HG03469 (cell line): ENCODE measurements around the gene FUT3.
"Not testable (repeated sequence)": the region's sequence is repeated elsewhere in the genome, so short reads cannot be mapped to it uniquely, and the experiment has no call there.

Experiments used
- ATAC-seq: cut with Tn5 transposase; IDR thresholded peaks from one replicate; pipeline ENCODE4 v1.9.1; 2021; ENCODE audit warnings: mild to moderate bottlenecking, moderate library complexity, moderate number of reproducible peaks; ENCODE audit not compliant: unreplicated experiment

The FUT3 gene

DNA sequence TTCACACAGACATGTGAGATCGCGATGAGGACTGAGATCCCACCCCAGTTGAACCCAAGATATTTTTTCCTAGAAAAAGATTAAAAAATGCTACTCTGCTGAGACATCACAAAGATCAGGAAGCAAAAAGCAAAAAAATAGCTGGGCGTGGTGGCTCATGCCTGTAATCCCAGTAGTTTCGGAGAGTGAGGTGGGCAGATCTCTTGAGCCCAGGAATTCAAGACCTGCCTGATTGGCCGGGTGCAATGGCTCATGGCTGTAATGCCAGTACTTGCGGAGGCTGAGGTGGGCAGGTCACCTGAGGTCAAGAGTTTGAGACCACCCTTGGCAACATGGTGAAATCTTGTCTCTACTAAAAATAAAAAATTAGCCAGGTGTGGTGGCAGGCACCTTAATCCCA lies 1.1 kb downstream of the FUT3 start:
- ATAC-seq: no peak

DNA sequence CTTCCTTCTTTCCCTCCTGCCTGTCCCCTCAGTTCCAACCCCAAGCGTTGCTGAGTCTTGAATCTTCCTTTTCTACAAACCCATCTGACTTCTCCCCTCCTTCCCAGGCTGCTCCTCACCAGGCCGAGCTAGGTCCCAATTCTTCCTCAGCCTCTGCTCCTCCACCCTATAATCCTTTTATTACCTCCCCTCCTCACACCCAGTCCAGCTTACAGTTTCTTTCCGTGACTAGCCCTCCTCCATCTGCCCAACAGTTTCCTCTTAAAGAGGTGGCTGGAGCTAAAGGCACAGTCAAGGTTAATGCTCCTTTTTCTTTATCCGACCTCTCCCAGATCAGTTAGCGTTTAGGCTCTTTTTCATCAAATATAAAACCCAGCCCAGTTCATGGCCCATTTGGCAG lies 2.6 kb downstream of the FUT3 start:
- ATAC-seq: not testable (repeated sequence)

DNA sequence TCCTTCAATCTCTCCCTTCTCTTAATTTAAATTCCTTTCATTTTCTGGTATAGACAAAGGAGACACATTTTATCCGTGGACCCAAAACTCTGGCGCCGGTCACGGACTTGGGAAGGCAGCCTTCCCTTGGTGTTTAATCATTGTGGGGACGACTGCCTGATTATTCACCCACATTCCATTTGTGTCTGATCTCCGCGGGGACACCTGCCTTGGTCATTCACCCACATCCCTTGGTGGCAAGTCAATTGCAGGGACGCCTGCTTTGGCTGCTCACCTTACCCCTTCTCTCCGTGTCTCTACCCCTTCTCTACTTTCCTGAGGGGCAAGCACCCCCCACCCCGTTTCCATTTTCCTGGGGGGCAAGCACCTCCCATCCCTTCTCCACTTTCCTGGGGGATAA lies 3.4 kb downstream of the FUT3 start:
- ATAC-seq: not testable (repeated sequence)

DNA sequence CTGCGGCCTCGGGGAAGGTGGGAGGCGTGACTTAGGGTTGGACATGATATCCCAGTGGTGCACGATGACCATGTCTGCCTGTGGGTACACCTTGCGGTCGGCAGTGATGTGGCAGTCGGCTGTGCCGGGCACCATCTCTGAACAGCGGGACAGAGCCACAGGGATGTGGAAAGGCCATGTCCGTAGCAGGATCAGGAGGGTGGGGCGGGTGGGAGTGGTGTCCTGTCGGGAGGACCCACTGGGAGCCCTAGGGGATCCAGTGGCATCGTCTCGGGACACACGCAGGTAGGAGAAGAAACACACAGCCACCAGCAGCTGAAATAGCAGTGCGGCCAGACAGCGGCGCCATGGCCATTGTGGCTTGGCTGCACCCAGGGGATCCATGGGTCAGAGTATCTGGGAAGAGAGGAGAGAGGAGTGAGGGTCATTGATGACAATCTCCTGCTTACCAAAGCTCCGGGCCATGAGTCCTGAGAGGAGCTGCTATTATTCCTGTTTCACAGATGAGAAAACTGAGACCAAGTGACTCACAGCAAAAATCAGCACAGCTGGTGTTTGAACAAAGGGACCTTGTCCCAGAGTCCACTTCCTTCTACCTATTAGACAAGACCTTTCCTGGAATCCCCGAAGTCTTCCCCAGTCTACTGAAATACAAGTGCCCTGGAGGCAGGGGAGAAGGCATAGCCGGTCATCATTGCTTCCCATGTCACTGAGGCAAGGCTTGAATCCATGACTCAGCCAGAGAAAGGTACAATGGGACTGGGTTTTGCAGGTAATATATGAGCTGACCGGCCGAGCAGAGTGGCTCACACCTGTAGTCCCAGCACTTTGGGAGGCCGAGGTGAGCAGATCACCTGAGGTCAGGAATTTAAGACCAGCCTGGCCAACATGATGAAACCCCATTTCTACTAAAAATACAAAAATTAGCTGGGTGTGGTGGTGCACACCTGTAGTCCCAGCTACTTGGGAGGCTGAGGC lies 6.5 kb downstream of the FUT3 start:
- ATAC-seq: no peak

DNA sequence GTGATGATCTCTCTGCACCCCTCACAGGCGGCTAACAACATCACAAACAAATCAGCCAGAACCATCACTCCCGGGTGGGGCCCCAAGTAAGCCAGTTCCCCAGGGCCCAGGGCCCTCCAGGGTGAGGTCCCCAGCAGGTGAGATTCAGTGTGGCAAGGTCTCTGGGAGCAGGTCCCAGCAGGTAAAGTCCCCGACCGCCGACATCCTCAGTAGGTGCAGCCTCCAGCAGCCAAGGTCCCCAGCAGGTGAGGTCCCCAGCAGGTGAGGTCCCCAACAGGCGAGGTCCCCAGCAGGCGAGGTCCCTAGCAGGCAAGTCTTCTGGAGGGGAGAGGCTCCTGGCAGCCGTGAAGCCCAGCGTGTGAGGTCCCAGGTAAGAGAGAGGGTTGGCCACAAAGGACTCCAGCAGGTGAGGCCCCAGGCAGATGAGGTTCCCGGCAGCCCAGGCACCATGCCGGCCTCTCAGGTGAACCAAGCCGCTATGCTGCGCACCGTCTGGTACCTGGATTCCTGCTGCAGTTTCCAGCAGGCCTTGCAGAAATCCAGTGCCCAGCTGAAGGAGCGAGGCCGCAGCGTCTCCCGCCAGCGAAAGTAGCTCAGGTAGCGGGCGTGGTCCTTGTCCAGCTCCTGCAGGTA lies 7.8 kb downstream of the FUT3 start:
- ATAC-seq: no peak

DNA sequence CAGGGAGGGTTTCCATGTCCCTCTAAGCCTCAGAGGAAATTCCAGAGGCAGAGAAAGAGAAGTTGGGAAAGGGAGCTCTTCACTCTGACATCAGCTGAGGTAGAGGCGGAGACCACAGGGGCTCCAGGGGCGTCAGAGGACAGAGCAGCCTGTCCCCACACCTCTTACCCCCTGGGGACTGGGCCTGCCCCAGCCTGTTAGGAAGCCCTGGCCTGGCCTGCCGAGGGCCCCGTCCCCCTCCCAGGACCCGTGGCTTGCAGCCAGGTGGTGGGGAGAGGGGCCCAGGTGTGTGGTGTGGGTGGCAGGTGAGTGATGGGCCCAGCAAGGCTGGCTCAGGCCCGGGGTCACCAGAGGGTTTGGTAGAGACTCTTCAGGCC lies 9.5 kb downstream of the FUT3 start:
- not testable (repeated sequence) for ATAC-seq

DNA sequence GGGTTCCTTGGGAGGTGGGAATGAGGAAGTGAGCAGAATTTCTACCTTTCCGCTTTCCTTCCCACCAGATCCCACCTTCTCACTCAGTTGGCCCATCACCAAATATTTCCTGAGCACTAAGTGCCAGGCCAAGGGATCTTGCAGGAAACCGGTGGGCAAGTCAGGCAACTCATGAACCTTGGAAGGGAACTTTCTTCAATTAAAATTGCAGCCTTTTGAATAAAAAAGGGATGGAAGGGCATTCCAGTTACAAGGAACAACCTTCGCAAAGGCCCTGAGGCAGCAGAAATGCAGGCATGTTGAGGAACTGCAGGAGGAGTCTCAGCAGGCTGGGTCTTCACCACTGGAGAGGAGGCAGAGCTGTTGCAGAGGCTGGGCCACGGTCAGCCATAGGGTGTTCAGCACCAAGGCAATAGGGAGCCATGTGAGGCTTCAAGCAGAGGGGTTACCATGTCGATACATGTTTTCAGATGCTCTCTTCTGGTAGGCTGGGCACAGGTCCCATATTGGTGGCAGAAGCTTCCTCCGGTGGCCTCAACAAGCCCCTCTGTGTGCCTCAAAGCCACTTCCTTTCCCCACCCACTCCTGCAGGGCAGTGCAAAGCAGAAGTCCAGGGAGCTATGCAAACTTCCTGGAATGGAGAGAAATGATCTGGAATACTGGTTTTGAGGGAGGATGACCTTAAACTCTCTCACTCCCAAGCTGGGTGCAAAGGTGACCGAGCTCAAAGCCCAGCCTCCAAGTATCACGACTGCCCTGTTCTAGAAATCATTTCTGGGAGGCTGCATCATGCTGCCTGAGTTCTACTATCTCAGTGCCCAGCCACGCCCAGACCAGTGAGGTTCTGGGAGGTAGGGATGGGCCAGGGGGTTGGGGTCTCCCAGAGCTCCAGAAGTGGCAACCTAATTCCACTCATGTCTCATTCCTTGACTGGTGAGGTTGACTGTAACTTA lies 11.9 kb downstream of the FUT3 start, which contains the start of gene FUT6:
Gene FUT6, minus strand, starts transcription at position 638 of the 953 bp plus-strand sequence. CDS start 7,135 bp downstream, outside the sequence.
- ATAC-seq: no peak

DNA sequence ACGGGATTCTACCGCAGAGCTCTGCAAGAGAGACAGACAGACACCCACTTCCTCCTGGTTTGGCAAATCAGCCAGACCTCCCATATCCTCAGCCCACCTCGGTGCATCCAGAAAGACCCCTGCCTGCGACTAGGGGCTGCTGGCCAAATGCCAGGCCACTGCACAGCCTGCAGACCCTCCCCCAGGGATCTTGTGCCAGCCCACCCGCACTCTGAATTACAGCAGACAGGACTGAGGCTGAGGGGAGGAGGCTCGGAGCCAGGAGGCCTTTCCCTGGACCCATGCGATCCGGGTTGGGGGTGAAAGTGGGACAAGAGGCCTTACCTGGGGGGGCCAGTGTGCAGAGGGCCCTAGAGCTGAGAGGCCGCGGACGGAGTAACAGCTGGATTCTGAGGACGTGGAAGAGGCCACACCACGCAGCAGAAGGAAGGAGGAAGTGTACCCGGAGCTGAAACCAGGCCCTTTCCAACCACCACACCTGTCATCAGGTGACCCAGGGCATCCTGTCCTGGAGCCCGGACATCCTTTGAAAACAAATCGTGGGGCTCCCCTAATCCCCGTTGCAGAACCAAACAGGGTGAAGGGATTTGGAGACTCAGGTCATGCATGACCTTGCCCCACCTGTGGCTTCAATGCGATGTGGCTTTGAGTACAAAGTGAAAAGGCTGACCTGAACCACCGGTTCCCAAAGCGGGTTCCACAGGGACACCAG lies 12.7 kb downstream of the FUT3 start:
- ATAC-seq: no peak

DNA sequence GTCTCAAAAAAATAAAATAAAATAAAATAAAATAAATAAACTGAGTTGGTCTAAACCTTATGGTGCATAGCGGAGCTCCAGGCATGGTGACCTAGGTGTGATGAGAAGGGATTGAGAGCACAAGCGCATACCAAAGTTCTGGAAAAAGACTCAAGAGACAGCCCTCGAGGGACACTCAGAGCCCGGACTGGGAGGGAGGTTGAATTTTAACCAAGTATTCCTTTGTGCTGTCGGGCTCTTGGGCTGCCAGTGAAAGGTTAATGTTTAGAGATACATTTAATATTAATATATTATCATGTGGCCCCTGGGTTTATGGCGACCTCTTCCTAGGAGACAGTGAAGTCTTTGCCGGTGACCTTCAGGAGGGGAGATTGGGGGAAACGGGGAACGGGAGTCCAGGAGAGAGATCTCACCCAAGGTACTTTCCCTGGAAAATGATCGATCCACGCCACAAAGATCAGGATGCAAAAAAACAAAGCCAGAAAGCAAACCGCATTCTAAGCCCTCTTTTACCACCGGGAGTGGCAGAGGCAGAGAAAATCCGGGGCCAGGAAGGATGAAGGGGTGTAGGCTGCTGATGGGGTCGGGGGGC lies 13.4 kb downstream of the FUT3 start:
- ATAC-seq: no peak

DNA sequence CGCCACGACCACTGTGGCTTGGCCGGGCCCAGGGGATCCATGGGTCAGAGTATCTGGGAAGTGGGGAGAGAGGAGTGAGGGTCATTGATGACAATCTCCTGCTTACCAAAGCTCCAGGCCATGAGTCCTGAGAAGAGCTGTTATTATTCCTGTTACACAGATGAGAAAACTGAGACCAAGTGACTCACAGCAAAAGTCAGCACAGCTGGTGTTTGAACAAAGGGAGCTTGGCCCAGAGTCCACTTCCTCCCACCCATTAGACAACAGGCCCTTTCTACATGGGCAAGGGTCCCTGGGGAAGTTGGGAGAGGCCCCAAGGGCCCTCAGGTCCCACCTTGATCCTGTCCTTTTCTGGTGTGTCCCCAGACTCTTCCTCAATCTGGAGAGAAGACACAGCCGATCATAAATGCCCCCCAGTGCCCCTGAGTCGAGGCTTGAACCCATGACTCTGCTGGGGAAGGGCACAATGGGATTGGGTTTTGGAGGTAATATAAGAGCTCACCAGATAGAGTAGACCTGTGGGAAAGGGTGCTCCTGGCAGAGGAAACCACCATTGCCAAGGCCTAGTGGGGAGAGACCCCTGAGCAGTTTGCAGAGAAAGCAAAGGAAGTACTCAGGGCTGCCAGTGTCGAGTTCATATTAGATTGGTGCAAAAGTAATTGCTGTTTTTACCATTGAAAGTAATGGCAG lies 18.6 kb downstream of the FUT3 start:
- no peak for ATAC-seq

DNA sequence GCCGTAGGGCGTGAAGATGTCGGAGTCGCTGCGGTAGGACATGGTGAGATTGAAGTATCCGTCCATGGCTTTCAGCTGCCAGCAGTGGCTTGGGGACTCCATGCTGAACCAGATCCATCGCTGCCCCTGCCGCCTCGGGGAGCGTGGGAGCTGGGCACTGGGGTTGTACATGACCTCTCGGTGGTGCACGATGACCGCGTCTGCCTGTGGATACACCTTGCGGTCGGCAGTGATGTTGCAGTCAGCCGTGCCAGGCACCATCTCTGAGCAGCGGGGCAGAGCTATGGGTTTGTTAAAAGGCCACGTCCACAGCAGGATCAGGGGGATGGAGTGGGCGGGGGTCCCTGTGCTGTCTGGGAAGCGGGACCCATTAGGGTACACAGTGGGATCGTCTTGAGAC lies 19.2 kb downstream of the FUT3 start:
- no peak for ATAC-seq

DNA sequence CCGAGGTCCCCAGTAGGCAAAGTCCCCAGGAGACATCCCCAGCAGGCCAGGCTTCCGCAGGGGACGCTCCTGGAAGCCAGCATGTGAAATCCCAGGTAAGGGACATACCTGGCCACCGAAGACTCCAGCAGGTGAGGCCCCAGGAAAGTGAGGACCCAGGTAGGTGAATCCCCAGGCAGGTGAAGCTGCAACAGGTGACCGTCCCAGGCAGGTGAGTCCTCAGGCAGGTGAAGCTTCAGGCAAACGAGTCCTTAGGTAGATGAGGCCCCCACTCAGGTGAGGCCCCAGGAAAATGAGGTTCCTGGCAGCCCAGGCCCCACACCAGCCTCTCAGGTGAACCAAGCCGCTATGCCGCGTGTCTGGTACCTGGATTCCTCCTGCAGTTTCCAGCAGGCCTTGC lies 20.1 kb downstream of the FUT3 start:
- no peak for ATAC-seq

DNA sequence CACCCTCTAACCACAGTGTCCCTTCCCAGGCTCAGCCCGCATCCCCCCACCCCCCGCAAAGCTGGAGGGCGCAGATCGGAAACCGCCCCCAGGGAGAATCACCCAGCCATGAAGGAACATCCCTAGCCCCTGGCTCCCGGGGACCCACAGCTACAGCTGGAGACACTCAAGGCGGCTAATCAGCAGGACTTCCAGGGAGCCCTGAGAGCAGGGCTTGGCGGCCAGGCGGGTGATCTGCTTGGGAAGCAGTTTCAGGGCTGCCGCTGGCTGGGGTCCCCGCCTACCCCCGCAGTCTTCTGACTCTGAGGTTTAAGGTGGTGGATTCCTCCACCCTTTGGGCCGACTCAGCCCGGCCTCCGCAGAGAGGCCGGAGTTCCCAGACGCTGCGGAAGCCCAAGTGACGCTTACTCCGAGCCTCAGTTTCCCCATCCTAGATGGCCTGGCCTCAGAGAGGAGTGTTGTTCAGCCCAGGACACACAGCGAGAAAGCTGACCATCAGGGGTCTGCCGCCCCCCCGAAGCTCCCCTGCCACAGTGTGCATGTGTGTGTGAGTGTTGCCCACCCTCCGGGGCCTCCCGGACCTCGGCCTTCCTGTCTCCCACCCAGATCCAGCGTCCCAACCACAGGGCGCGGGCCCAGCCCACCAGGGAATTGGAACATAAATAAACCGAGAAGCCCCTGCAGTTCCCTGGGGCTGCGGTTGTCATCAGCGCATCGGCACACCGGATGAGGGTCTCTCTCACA lies 21.5 kb downstream of the FUT3 start:
- ATAC-seq: no peak

DNA sequence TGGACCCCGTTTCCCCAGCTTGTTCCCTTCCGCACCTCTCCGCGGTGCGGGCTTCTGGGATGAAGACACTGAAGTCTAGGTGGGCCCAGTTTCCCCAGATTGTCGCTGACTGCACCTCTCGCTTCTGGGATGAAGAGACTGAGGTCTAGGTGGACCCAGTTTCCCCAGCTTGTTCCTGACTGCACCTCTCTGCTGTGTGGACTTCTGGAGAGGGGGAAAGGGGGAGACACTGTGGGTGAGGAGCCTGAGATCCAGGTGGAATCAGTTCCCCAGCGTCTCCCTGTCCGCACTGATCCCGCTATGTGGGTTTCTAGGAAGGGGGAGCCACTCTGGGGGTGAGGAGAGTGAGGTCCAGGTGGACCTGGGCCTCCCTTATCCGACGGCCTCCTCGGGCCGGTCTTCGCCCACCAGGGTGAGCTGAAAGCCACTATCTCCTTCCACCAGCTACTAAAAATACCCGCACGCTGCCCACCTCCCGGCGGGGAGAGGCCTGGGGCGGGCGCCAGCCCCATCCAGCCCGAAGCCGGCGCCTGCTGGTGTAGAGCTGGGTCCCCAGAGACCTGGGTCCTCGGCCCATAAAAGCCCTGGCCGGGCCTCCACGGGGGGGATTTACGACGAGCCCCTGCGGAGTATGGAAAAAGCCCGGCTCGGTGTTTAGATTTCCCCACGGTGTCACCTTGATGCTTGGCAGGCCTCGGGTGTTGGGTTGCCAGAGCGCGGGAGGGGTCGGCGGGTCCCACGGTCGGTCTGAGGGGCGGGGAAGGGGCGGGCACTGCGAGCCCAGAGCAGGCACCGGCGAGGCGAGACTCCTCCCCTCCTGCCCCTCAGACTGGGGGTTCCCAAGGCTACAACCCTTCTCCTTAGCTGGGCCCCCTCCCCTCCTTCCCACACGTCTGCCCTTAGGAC lies 22.3 kb downstream of the FUT3 start:
- no peak for ATAC-seq

DNA sequence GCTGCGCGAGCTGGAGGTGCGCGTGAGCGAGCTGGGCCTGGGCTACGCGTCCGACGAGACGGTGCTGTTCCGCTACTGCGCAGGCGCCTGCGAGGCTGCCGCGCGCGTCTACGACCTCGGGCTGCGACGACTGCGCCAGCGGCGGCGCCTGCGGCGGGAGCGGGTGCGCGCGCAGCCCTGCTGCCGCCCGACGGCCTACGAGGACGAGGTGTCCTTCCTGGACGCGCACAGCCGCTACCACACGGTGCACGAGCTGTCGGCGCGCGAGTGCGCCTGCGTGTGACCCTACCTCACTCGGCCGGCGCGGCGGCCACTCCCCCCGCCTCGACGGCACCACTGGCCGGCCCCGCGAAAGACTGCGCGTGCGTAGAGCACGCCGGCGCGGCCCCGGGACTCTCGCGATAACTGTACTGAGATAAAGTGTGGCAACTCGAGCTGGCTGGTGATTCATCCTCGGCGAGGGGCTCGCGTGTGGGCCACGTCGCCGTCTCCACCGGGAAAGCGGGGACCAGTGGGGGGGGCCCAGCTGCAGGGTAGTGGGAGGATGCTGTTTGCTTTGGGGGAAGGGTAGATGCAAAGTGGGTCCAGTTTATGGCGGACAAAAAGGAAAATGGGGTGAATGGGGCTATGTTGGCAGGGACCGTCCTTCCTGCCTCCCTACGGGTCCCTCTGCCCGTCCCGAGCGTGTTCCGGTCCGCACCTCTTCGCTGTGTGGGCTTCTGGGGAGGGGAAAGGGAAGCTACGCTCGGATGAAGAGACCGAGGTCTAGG lies 23.2 kb downstream of the FUT3 start:
- peak; percentile 44 for ATAC-seq

DNA sequence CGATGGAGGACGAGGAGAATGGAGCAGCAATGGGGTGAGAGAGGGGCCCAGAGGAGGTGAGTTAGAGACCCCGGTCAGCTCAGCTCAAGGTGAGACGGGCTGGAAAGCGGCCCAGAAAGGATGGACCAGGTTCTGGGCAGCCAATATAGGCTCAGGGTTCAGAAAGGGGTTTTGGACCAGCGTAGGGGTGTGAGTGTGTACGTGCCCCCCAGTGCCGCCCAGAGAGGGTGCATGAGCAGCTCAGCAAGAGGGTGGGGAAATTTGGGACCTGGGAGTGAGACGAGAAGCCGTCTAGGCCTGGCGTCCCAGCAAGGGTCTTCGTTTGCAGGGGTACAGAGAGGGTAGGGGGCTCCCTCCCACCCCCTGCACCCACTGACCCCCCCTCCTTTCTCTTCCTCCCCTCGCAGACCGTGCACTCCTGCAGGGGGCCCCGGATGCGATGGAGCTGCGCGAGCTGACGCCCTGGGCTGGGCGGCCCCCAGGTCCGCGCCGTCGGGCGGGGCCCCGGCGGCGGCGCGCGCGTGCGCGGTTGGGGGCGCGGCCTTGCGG lies 23.8 kb downstream of the FUT3 start:
- no peak for ATAC-seq
